Mesenchymal stem cell (in vitro differentiated cells and primary cell): ENCODE data around the gene ANKRD13D.

Source experiments
- DNase-seq: peaks from one replicate; pipeline ENCODE4 v3.0.0-alpha.2; 2013
- H2AFZ ChIP-seq: one replicate; pipeline ENCODE4 v1.6.1; 2013; ENCODE audit warnings: low read depth, mild to moderate bottlenecking, control low read depth, inconsistent platforms, low read length, moderate library complexity
- H2AK5ac ChIP-seq: 2 replicates; pipeline ENCODE4 v1.6.1; 2013; ENCODE audit warnings: low read length, moderate library complexity, mild to moderate bottlenecking, inconsistent platforms; ENCODE audit not compliant: severe bottlenecking
- H2BK120ac ChIP-seq: one replicate; pipeline ENCODE4 v1.6.1; 2013; ENCODE audit warnings: low read depth, mild to moderate bottlenecking, inconsistent platforms, low read length, moderate library complexity
- H2BK12ac ChIP-seq, 2 experiments: one replicate each; pipeline ENCODE4 v1.6.1; 2013; ENCODE audit warnings: inconsistent platforms in 2 of 2, low read length in 2 of 2, mild to moderate bottlenecking in 2 of 2, moderate library complexity in 2 of 2, control low read depth in 1 of 2
- H2BK15ac ChIP-seq: one replicate; pipeline ENCODE4 v1.6.1; 2013; ENCODE audit warnings: mild to moderate bottlenecking, low read depth, inconsistent platforms; ENCODE audit not compliant: poor library complexity, severe bottlenecking
- H2BK5ac ChIP-seq: 2 replicates; pipeline ENCODE4 v1.6.1; 2013; ENCODE audit warnings: low read depth, mild to moderate bottlenecking, low read length, control low read depth, inconsistent platforms; ENCODE audit not compliant: poor library complexity, severe bottlenecking
- H3K14ac ChIP-seq, 2 experiments: one replicate each; pipeline ENCODE4 v1.6.1; 2013; ENCODE audit warnings: inconsistent platforms in 2 of 2, low read length in 2 of 2, control low read depth in 1 of 2, mild to moderate bottlenecking in 1 of 2, moderate library complexity in 1 of 2
- H3K18ac ChIP-seq, 2 experiments: one replicate each; pipeline ENCODE4 v1.6.1; 2013; ENCODE audit warnings: inconsistent platforms in 2 of 2, low read length in 2 of 2, control low read depth in 1 of 2, low read depth in 1 of 2, mild to moderate bottlenecking in 1 of 2
- H3K23ac ChIP-seq, 2 experiments: one replicate each; pipeline ENCODE4 v1.6.1; 2013; ENCODE audit warnings: inconsistent platforms in 2 of 2, low read length in 2 of 2, mild to moderate bottlenecking in 2 of 2, moderate library complexity in 2 of 2, control low read depth in 1 of 2
- H3K27ac ChIP-seq: 2 replicates; pipeline ENCODE4 v1.5.1; 2013; ENCODE audit warnings: mild to moderate bottlenecking, moderate library complexity, low read length, control low read depth, inconsistent platforms; ENCODE audit not compliant: poor library complexity, severe bottlenecking
- H3K27me3 ChIP-seq, 2 experiments: 2 replicates each; pipeline versions ENCODE4 v1.6.1 to v1.7.0; 2013; ENCODE audit warnings: low read length in 2 of 2, mild to moderate bottlenecking in 2 of 2, moderate library complexity in 2 of 2, control low read depth in 1 of 2, inconsistent platforms in 1 of 2; ENCODE audit not compliant: control insufficient read depth in 1 of 2, insufficient read depth in 1 of 2
- H3K36me3 ChIP-seq, 2 experiments: 2 replicates each; pipeline versions ENCODE4 v1.6.1 to v1.7.0; 2013; ENCODE audit warnings: low read length in 2 of 2, control low read depth in 1 of 2, inconsistent platforms in 1 of 2, low read depth in 1 of 2, mild to moderate bottlenecking in 1 of 2; ENCODE audit not compliant: insufficient read depth in 2 of 2, control insufficient read depth in 1 of 2
- H3K4ac ChIP-seq, 2 experiments: one replicate each; pipeline ENCODE4 v1.6.1; 2013; ENCODE audit warnings: inconsistent platforms in 2 of 2, low read length in 2 of 2, mild to moderate bottlenecking in 2 of 2, moderate library complexity in 2 of 2, control low read depth in 1 of 2, low read depth in 1 of 2
- H3K4me1 ChIP-seq: 2 replicates; pipeline ENCODE4 v1.6.1; 2013; ENCODE audit warnings: low read depth, low read length, control low read depth; ENCODE audit not compliant: control insufficient read depth, insufficient read depth
- H3K4me2 ChIP-seq: 2 replicates; pipeline ENCODE4 v1.6.1; 2013; ENCODE audit warnings: low read length, mild to moderate bottlenecking, inconsistent platforms; ENCODE audit not compliant: poor library complexity, severe bottlenecking
- H3K4me3 ChIP-seq, 2 experiments: 2 replicates each; pipeline versions ENCODE4 v1.5.1 to v1.7.0; 2013; ENCODE audit warnings: low read length in 2 of 2, mild to moderate bottlenecking in 2 of 2, control low read depth in 1 of 2, low read depth in 1 of 2; ENCODE audit not compliant: insufficient read depth in 1 of 2
- H3K79me1 ChIP-seq: replicated peaks from 2 replicates; pipeline ENCODE4 v1.6.1; 2013; ENCODE audit warnings: mild to moderate bottlenecking, control low read depth, low read length, inconsistent platforms; ENCODE audit not compliant: poor library complexity, severe bottlenecking
- H3K9ac ChIP-seq: 2 replicates; pipeline ENCODE4 v1.7.0; 2013; ENCODE audit warnings: mild to moderate bottlenecking, low read length, moderate library complexity
- H3K9me3 ChIP-seq: 2 replicates; pipeline ENCODE4 v1.7.0; 2013; ENCODE audit warnings: mild to moderate bottlenecking, low read length; ENCODE audit not compliant: control insufficient read depth
- H4K8ac ChIP-seq: one replicate; pipeline ENCODE4 v1.6.1; 2013; ENCODE audit warnings: inconsistent platforms, mild to moderate bottlenecking, low read length, moderate library complexity
- H4K91ac ChIP-seq: one replicate; pipeline ENCODE4 v1.6.1; 2013; ENCODE audit warnings: mild to moderate bottlenecking, low read length, inconsistent platforms
- WGBS: methylation state at CpG from one replicate; pipeline ENCODE4 v1.1.7; 2013; ENCODE audit warnings: mixed read lengths; 5-methylcytosine and 5-hydroxymethylcytosine counted together

Gene ANKRD13D

GRCh38 chr11:67303132-67303834, 14.2 kb downstream of the ANKRD13D start, which contains the start of gene SSH3:
Gene SSH3 (plus strand): TSS chr11:67303530. CDS start chr11:67303626, 96 bp downstream.
- peak within 1 kb of the TSS; percentile 67 for H2AFZ ChIP-seq
- peak; percentile 65 for DNase-seq

GRCh38 chr11:67303835-67304411, 14.8 kb downstream of the ANKRD13D start:
- 9% methylated on average over 35 of the region's 43 CpGs for WGBS
- Histone ChIP-seq H2BK5ac (peak overlapping the region; percentile 49), H3K9ac (peak overlapping the region; percentile 82), H3K4me2 (peak overlapping the region; percentile 88), H2AFZ (no peak overlapping the region), H4K91ac (peak overlapping the region; percentile 76), H2BK15ac (peak overlapping the region; percentile 92), H4K8ac (peak overlapping the region; percentile 83), H2BK120ac (peak overlapping the region; percentile 68), H3K4me3 (peak overlapping the region; percentile 86 to 90), H3K14ac (peak overlapping the region in 1 of 2 experiments; percentile 53), H3K27ac (no peak overlapping the region), H3K4me1 (peaks cover 35% of the 10 kb centered on the region), H3K23ac (peak overlapping the region in 1 of 2 experiments; percentile 18), H3K9me3 (no peaks in the 10 kb centered on the region), H3K27me3 (no peaks in the 10 kb centered on the region), H3K36me3 (peaks cover 40 to 56% of the 10 kb centered on the region in 2 experiments), H2BK12ac (peak overlapping the region; percentile 29 to 83), H3K4ac (peak overlapping the region; percentile 71 to 93), H3K79me1 (peaks cover 28% of the 10 kb centered on the region), H3K18ac (peak overlapping the region; percentile 75 to 90), H2AK5ac (peak overlapping the region; percentile 33)
- no peak for DNase-seq

More at GRCh38 chr11:67303132-67303834, 14.2 kb downstream of the ANKRD13D start, which contains the start of gene SSH3:
- peaks cover 35% of the 10 kb centered on the region for H3K4me1 ChIP-seq
- peaks cover 44 to 54% of the 10 kb centered on the region in 2 experiments for H3K36me3 ChIP-seq
- H2AK5ac ChIP-seq: peak within 1 kb of the TSS; percentile 33
- peak within 1 kb of the TSS; percentile 92 for H4K91ac ChIP-seq
- H3K9ac ChIP-seq: peak within 1 kb of the TSS; percentile 82
- 2% methylated on average over 64 of the region's 65 CpGs for WGBS
- peaks cover 31% of the 10 kb centered on the region for H3K79me1 ChIP-seq
- H2BK12ac ChIP-seq: peak within 1 kb of the TSS; percentile 77 to 83
- peak within 1 kb of the TSS; percentile 68 for H2BK120ac ChIP-seq
- H4K8ac ChIP-seq: peak within 1 kb of the TSS; percentile 83
- peak within 1 kb of the TSS; percentile 92 to 93 for H3K4ac ChIP-seq
- peak within 1 kb of the TSS; percentile 88 for H3K4me2 ChIP-seq
- peak within 1 kb of the TSS in 1 of 2 experiments; percentile 97 for H3K14ac ChIP-seq
- peak within 1 kb of the TSS; percentile 37 for H3K27ac ChIP-seq
- H3K4me3 ChIP-seq: peak within 1 kb of the TSS; percentile 86 to 90
- H3K27me3 ChIP-seq: no peaks in the 10 kb centered on the region
- peak within 1 kb of the TSS; percentile 49 for H2BK5ac ChIP-seq
- peak within 1 kb of the TSS; percentile 90 to 96 for H3K18ac ChIP-seq
- no peaks in the 10 kb centered on the region for H3K9me3 ChIP-seq
- peak within 1 kb of the TSS; percentile 92 for H2BK15ac ChIP-seq
- H3K23ac ChIP-seq: peak within 1 kb of the TSS in 1 of 2 experiments; percentile 95

- Histone ChIP-seq H3K4me3 (peak overlapping the region; percentile 86 to 90), H3K4ac (peak overlapping the region in 1 of 2 experiments; percentile 93), H3K79me1 (peaks cover 22% of the 10 kb centered on the region), H2AK5ac (peak overlapping the region; percentile 33), H2BK15ac (peak overlapping the region; percentile 92), H3K27me3 (no peaks in the 10 kb centered on the region), H2BK120ac (no peak overlapping the region), H3K4me2 (peak overlapping the region; percentile 88), H3K27ac (no peak overlapping the region), H4K91ac (no peak overlapping the region), H3K9ac (peak overlapping the region; percentile 82), H2BK5ac (no peak overlapping the region), H4K8ac (peak overlapping the region; percentile 83), H3K18ac (no peak overlapping the region), H2BK12ac (no peak overlapping the region), H3K36me3 (peaks cover 39 to 56% of the 10 kb centered on the region in 2 experiments), H2AFZ (no peak overlapping the region), H3K23ac (no peak overlapping the region), H3K14ac (no peak overlapping the region), H3K4me1 (peaks cover 35% of the 10 kb centered on the region), H3K9me3 (no peaks in the 10 kb centered on the region)
- WGBS: 88% methylated on average over 14 of the region's 14 CpGs
- no peak for DNase-seq
Measured at GRCh38 chr11:67304511-67305113, 15.5 kb downstream of the ANKRD13D start.
